Ishikawa (cell line): Measurements from ENCODE around the gene ZCCHC24.

ENCODE experiments used
- CEBPB ChIP-seq: IDR thresholded peaks from 2 replicates; pipeline ENCODE4 v1.6.1; 2012
- CREB1 ChIP-seq: IDR thresholded peaks from 2 replicates; pipeline ENCODE4 v1.6.1; 2012; ENCODE audit warnings: low read depth
- EGR1 ChIP-seq: IDR thresholded peaks from 2 replicates; pipeline ENCODE4 v1.6.1; 2012
- EP300 ChIP-seq: IDR thresholded peaks from 2 replicates; pipeline ENCODE4 v1.6.1; 2012; ENCODE audit warnings: borderline replicate concordance
- FOXM1 ChIP-seq: IDR thresholded peaks from 2 replicates; pipeline ENCODE4 v1.6.1; 2012; ENCODE audit warnings: low read depth, borderline replicate concordance
- MAX ChIP-seq: IDR thresholded peaks from 2 replicates; pipeline ENCODE4 v1.6.1; 2012
- NFIC ChIP-seq: IDR thresholded peaks from 2 replicates; pipeline ENCODE4 v1.6.1; 2012
- RAD21 ChIP-seq: IDR thresholded peaks from 2 replicates; pipeline ENCODE4 v1.6.1; 2012; ENCODE audit warnings: low read depth
- TAF1 ChIP-seq: IDR thresholded peaks from 2 replicates; pipeline ENCODE4 v1.6.1; 2012; ENCODE audit warnings: low read depth, mild to moderate bottlenecking
- TCF12 ChIP-seq: IDR thresholded peaks from 2 replicates; pipeline ENCODE4 v1.6.1; 2012; ENCODE audit warnings: low read depth
- TEAD4 ChIP-seq: IDR thresholded peaks from 2 replicates; pipeline ENCODE4 v1.6.1; 2012
- YY1 ChIP-seq: IDR thresholded peaks from 2 replicates; pipeline ENCODE4 v1.6.1; 2012; ENCODE audit warnings: low read depth
- ZBTB7A ChIP-seq: IDR thresholded peaks from 2 replicates; pipeline ENCODE4 v1.6.1; 2012; ENCODE audit warnings: low read depth
- TF ChIP-seq, protein P1 (sequence below): IDR thresholded peaks from 2 replicates; pipeline ENCODE4 v1.6.1; 2012
- TF ChIP-seq, protein P2 (sequence below): IDR thresholded peaks from 2 replicates; pipeline ENCODE4 v1.6.1; 2012; ENCODE audit warnings: low read depth, mild to moderate bottlenecking

Gene ZCCHC24

GRCh38 chr10:79380946-79381721 is 64.3 kb downstream of the ZCCHC24 start:
- TF ChIP-seq ZBTB7A (no peak), TEAD4 (no peak), FOXM1 (no peak), TCF12 (no peak)

GRCh38 chr10:79380125-79380945 is 65.1 kb downstream of the ZCCHC24 start:
- no peak for TF ChIP-seq EGR1

GRCh38 chr10:79379512-79380124 is 65.8 kb downstream of the ZCCHC24 start:
- TF ChIP-seq CREB1 = no peak
- TF ChIP-seq TAF1 = no peak
- TF ChIP-seq, protein P1, sequence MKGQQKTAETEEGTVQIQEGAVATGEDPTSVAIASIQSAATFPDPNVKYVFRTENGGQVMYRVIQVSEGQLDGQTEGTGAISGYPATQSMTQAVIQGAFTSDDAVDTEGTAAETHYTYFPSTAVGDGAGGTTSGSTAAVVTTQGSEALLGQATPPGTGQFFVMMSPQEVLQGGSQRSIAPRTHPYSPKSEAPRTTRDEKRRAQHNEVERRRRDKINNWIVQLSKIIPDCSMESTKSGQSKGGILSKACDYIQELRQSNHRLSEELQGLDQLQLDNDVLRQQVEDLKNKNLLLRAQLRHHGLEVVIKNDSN = no peak
- no peak for TF ChIP-seq YY1
- TF ChIP-seq FOXM1 = no peak
- TF ChIP-seq TCF12 = no peak
- TF ChIP-seq MAX = no peak
- TF ChIP-seq ZBTB7A = no peak
- TF ChIP-seq NFIC = no peak
- no peak for TF ChIP-seq RAD21
- no peak for TF ChIP-seq CEBPB
- TF ChIP-seq, protein P2, sequence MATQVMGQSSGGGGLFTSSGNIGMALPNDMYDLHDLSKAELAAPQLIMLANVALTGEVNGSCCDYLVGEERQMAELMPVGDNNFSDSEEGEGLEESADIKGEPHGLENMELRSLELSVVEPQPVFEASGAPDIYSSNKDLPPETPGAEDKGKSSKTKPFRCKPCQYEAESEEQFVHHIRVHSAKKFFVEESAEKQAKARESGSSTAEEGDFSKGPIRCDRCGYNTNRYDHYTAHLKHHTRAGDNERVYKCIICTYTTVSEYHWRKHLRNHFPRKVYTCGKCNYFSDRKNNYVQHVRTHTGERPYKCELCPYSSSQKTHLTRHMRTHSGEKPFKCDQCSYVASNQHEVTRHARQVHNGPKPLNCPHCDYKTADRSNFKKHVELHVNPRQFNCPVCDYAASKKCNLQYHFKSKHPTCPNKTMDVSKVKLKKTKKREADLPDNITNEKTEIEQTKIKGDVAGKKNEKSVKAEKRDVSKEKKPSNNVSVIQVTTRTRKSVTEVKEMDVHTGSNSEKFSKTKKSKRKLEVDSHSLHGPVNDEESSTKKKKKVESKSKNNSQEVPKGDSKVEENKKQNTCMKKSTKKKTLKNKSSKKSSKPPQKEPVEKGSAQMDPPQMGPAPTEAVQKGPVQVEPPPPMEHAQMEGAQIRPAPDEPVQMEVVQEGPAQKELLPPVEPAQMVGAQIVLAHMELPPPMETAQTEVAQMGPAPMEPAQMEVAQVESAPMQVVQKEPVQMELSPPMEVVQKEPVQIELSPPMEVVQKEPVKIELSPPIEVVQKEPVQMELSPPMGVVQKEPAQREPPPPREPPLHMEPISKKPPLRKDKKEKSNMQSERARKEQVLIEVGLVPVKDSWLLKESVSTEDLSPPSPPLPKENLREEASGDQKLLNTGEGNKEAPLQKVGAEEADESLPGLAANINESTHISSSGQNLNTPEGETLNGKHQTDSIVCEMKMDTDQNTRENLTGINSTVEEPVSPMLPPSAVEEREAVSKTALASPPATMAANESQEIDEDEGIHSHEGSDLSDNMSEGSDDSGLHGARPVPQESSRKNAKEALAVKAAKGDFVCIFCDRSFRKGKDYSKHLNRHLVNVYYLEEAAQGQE = no peak
- no peak for TF ChIP-seq EP300
- TF ChIP-seq TEAD4 = no peak
- TF ChIP-seq EGR1 = no peak

GRCh38 chr10:79378647-79379511 is 66.5 kb downstream of the ZCCHC24 start:
- no peak for TF ChIP-seq CREB1
- TF ChIP-seq, protein P1 = no peak
- TF ChIP-seq CEBPB = no peak
- TF ChIP-seq FOXM1 = no peak
- TF ChIP-seq, protein P2 = no peak
- TF ChIP-seq TEAD4 = no peak
- TF ChIP-seq NFIC = no peak
- no peak for TF ChIP-seq RAD21
- no peak for TF ChIP-seq EP300
- TF ChIP-seq YY1 = no peak
- no peak for TF ChIP-seq MAX
- no peak for TF ChIP-seq EGR1
- TF ChIP-seq TCF12 = no peak
- TF ChIP-seq ZBTB7A = no peak
- no peak for TF ChIP-seq TAF1

DNA sequence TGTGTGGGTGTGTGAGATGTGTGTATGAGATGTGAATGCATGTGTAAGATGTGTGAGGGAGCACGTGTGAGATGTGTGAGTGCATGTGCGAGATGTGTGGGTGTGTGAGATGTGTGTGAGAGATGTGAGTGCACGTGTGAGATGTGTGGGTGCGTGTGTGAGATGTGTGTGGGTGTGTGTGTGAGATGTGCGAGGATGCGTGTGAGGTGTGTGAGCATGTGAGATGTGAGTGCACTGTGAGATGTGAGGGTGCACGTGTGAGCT is 67.1 kb downstream of the ZCCHC24 start:
- TF ChIP-seq CEBPB (no peak), TEAD4 (no peak), MAX (no peak), CREB1 (no peak), FOXM1 (no peak), NFIC (no peak)
